HAP-1 (cell line): Measurements from ENCODE around the gene OSBPL8.
"Not testable (repeated sequence)": the region's sequence is repeated elsewhere in the genome, so short reads cannot be mapped to it uniquely, and the experiment has no call there.

Experiments used
- DNase-seq, 2 experiments: peaks; one replicate each; pipeline ENCODE4 v3.0.0-alpha.2; 2016 to 2020; ENCODE audit warnings: low spot score in 2 of 2
- H3K27me3 ChIP-seq: fragments of 250-450 bp; sonication (Bioruptor Pico); 2 replicates; pipeline ENCODE4 v1.5.1; 2020; ENCODE audit warnings: low read depth, mild to moderate bottlenecking, moderate library complexity
- H3K36me3 ChIP-seq: fragments of 250-450 bp; sonication (Bioruptor Pico); replicated peaks from 2 replicates; pipeline ENCODE4 v1.5.1; 2020; ENCODE audit warnings: mild to moderate bottlenecking
- H3K4me1 ChIP-seq: fragments of 250-450 bp; sonication (Bioruptor Pico); 2 replicates; pipeline ENCODE4 v1.5.1; 2020; ENCODE audit warnings: mild to moderate bottlenecking
- H3K4me3 ChIP-seq: fragments of 250-450 bp; sonication (Bioruptor Pico); 2 replicates; pipeline ENCODE4 v1.5.1; 2020; ENCODE audit warnings: mild to moderate bottlenecking, moderate library complexity
- H3K9me3 ChIP-seq: fragments of 250-450 bp; sonication (Bioruptor Pico); 2 replicates; pipeline ENCODE4 v1.5.1; 2020; ENCODE audit warnings: mild to moderate bottlenecking, moderate library complexity
- in situ Hi-C: fragments of 300-500 bp; cut with MboI; formaldehyde crosslinking; loops from 3 replicates; pipeline ENCODE4 v1.14.3; 2020; ENCODE audit warnings: low sequenced_read_pairs, inconsistent platforms, mixed read lengths

Gene OSBPL8

GRCh38 chr12:76399040-76399439 is 160.5 kb downstream of the OSBPL8 start:
- peaks cover 19% of the 10 kb centered on the region for H3K4me1 ChIP-seq
- no peaks in the 10 kb centered on the region; the same call in 1 of the 2 replicates for H3K36me3 ChIP-seq
- H3K27me3 ChIP-seq: no peaks in the 10 kb centered on the region
- no peak overlapping the region for H3K4me3 ChIP-seq
- DNase-seq: no peak
- in situ Hi-C loops: no loop called here
- H3K9me3 ChIP-seq: no peaks in the 10 kb centered on the region

GRCh38 chr12:76398106-76398505 is 161.5 kb downstream of the OSBPL8 start:
- DNase-seq: no peak
- Histone ChIP-seq H3K27me3 (no peaks in the 10 kb centered on the region), H3K4me1 (peaks cover 19% of the 10 kb centered on the region), H3K36me3 (no peaks in the 10 kb centered on the region; the same call in 1 of the 2 replicates), H3K4me3 (no peak overlapping the region), H3K9me3 (no peaks in the 10 kb centered on the region)
- in situ Hi-C loops: no loop called here

- Histone ChIP-seq H3K4me3 (no peak overlapping the region), H3K9me3 (no peaks in the 10 kb centered on the region), H3K4me1 (no peaks in the 10 kb centered on the region), H3K36me3 (peaks cover 12% of the 10 kb centered on the region), H3K27me3 (no peaks in the 10 kb centered on the region)
- in situ Hi-C loops: no loop called here
- DNase-seq: no peak
These were observed 168.1 kb downstream of the OSBPL8 start for GRCh38 chr12:76391461-76391860.

- Histone ChIP-seq H3K36me3 (peaks cover 12% of the 10 kb centered on the region), H3K4me3 (no peak overlapping the region), H3K4me1 (peaks cover 20% of the 10 kb centered on the region), H3K27me3 (no peaks in the 10 kb centered on the region), H3K9me3 (no peaks in the 10 kb centered on the region)
- DNase-seq: no peak
- in situ Hi-C loops: no loop called here
These were observed 172.0 kb downstream of the OSBPL8 start for GRCh38 chr12:76387614-76388013.

- peaks cover 20% of the 10 kb centered on the region for H3K4me1 ChIP-seq
- DNase-seq: no peak
- H3K27me3 ChIP-seq: no peaks in the 10 kb centered on the region
- H3K4me3 ChIP-seq: no peak overlapping the region
- no peaks in the 10 kb centered on the region; the same call in 1 of the 2 replicates for H3K36me3 ChIP-seq
- in situ Hi-C loops: no loop called here
- no peaks in the 10 kb centered on the region for H3K9me3 ChIP-seq
These were observed 175.0 kb downstream of the OSBPL8 start for GRCh38 chr12:76384560-76384959.

- H3K36me3 ChIP-seq: no peaks in the 10 kb centered on the region; the same call in 1 of the 2 replicates
- in situ Hi-C loops: no loop called here
These were observed 175.6 kb downstream of the OSBPL8 start for GRCh38 chr12:76383988-76384387.

GRCh38 chr12:76379261-76379660 is 180.3 kb downstream of the OSBPL8 start:
- no peak overlapping the region for H3K4me3 ChIP-seq
- DNase-seq: no peak
- in situ Hi-C loops: no loop called here
- H3K9me3 ChIP-seq: no peaks in the 10 kb centered on the region
- peaks cover 5% of the 10 kb centered on the region for H3K4me1 ChIP-seq
- H3K36me3 ChIP-seq: peaks cover 11% of the 10 kb centered on the region; the same call in 1 of the 2 replicates
- H3K27me3 ChIP-seq: no peaks in the 10 kb centered on the region

More at GRCh38 chr12:76383988-76384387, 175.6 kb downstream of the OSBPL8 start:
- Histone ChIP-seq H3K4me1 (peaks cover 20% of the 10 kb centered on the region), H3K9me3 (no peaks in the 10 kb centered on the region), H3K4me3 (no peak overlapping the region), H3K27me3 (no peaks in the 10 kb centered on the region)
- no peak for DNase-seq

GRCh38 chr12:76376876-76377275 is 182.7 kb downstream of the OSBPL8 start:
- peaks cover 11% of the 10 kb centered on the region; the same call in 1 of the 2 replicates for H3K36me3 ChIP-seq
- H3K4me3 ChIP-seq, H3K27me3 ChIP-seq, DNase-seq, in situ Hi-C loops, H3K9me3 ChIP-seq, H3K4me1 ChIP-seq: not testable (repeated sequence)

GRCh38 chr12:76375939-76376338 is 183.6 kb downstream of the OSBPL8 start:
- Histone ChIP-seq H3K27me3 (no peaks in the 10 kb centered on the region), H3K9me3 (no peaks in the 10 kb centered on the region), H3K4me1 (no peaks in the 10 kb centered on the region), H3K36me3 (peaks cover 11% of the 10 kb centered on the region; the same call in 1 of the 2 replicates), H3K4me3 (no peak overlapping the region)
- in situ Hi-C loops: no loop called here
- DNase-seq: no peak

GRCh38 chr12:76375470-76375869 is 184.1 kb downstream of the OSBPL8 start:
- Histone ChIP-seq H3K4me3 (no peak overlapping the region), H3K4me1 (no peaks in the 10 kb centered on the region), H3K27me3 (no peaks in the 10 kb centered on the region), H3K36me3 (peaks cover 11% of the 10 kb centered on the region; the same call in 1 of the 2 replicates), H3K9me3 (no peaks in the 10 kb centered on the region)
- in situ Hi-C loops: no loop called here
- DNase-seq: no peak

- Histone ChIP-seq H3K4me1 (no peaks in the 10 kb centered on the region), H3K36me3 (peaks cover 16% of the 10 kb centered on the region), H3K9me3 (no peaks in the 10 kb centered on the region), H3K4me3 (no peak overlapping the region), H3K27me3 (no peaks in the 10 kb centered on the region)
- in situ Hi-C loops: no loop called here
- DNase-seq: no peak
These were observed 185.1 kb downstream of the OSBPL8 start for GRCh38 chr12:76374386-76375020.

GRCh38 chr12:76368230-76368629 is 191.3 kb downstream of the OSBPL8 start:
- Histone ChIP-seq H3K4me3 (no peak overlapping the region), H3K4me1 (no peaks in the 10 kb centered on the region), H3K9me3 (no peaks in the 10 kb centered on the region), H3K36me3 (peaks cover 22% of the 10 kb centered on the region), H3K27me3 (no peaks in the 10 kb centered on the region)
- in situ Hi-C loops: no loop called here
- no peak for DNase-seq

- in situ Hi-C loops: no loop called here
- no peak for DNase-seq
- Histone ChIP-seq H3K27me3 (no peaks in the 10 kb centered on the region), H3K9me3 (no peaks in the 10 kb centered on the region), H3K4me1 (no peaks in the 10 kb centered on the region), H3K36me3 (peaks cover 22% of the 10 kb centered on the region), H3K4me3 (no peak overlapping the region)
These were observed 193.4 kb downstream of the OSBPL8 start for GRCh38 chr12:76366163-76366562.

GRCh38 chr12:76364131-76364530 is 195.4 kb downstream of the OSBPL8 start:
- H3K4me1 ChIP-seq, DNase-seq, in situ Hi-C loops, H3K4me3 ChIP-seq, H3K9me3 ChIP-seq, H3K27me3 ChIP-seq: not testable (repeated sequence)
- peaks cover 13% of the 10 kb centered on the region for H3K36me3 ChIP-seq

GRCh38 chr12:76360316-76360715 is 199.3 kb downstream of the OSBPL8 start:
- Histone ChIP-seq H3K9me3 (no peaks in the 10 kb centered on the region), H3K4me1 (no peaks in the 10 kb centered on the region), H3K4me3 (no peak overlapping the region), H3K36me3 (no peaks in the 10 kb centered on the region; the same call in 1 of the 2 replicates), H3K27me3 (no peaks in the 10 kb centered on the region)
- in situ Hi-C loops: no loop called here
- DNase-seq: no peak
